ENCODE measurements around the gene SLC12A3.

DNA sequence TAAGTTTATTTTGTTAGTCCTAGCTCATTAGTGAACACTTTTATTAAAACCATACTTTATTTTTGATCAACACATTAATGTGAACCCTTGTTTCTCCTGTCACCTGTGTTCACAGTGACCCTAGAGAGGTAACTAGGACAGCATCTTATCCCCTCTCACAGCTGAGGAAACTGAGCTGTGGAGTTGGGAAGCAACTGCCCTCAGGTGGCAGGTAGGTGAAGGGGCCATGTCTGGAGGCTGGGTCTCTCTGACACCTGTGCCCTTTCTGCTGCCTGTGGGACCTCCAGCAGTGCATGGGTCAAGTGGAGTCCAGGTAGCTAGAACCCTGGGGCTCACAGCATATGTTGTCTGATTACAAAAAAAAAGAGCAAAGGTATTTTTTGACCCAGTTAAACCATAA lies 22.9 kb upstream of the SLC12A3 start:
- TF ChIP-seq CSDC2 (CRISPR knock-in tag; IDR thresholded peaks at IDR 0.05) (no peak), RARB (CRISPR knock-in tag; IDR thresholded peaks at IDR 0.05) (no peak), ESRRG (CRISPR knock-in tag; IDR thresholded peaks at IDR 0.05) (no peak), SNAI2 (CRISPR knock-in tag; IDR thresholded peaks at IDR 0.05) (no peak), ZNF70 (CRISPR knock-in tag; IDR thresholded peaks at IDR 0.05) (no peak)
- TF ChIP-seq, protein P1, sequence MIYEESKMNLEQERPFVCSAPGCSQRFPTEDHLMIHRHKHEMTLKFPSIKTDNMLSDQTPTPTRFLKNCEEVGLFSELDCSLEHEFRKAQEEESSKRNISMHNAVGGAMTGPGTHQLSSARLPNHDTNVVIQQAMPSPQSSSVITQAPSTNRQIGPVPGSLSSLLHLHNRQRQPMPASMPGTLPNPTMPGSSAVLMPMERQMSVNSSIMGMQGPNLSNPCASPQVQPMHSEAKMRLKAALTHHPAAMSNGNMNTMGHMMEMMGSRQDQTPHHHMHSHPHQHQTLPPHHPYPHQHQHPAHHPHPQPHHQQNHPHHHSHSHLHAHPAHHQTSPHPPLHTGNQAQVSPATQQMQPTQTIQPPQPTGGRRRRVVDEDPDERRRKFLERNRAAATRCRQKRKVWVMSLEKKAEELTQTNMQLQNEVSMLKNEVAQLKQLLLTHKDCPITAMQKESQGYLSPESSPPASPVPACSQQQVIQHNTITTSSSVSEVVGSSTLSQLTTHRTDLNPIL (CRISPR knock-in tag; IDR thresholded peaks at IDR 0.05; ENCODE audit: low read depth) = no peak

Data from SK-N-SH treated with all-trans-retinoic acid at 6 μM for 48 hours (cell line).